HG02973 (cell line): ENCODE measurements around the gene IRF3.

Experiments used
- ATAC-seq: cut with Tn5 transposase; IDR thresholded peaks from one replicate; pipeline ENCODE4 v1.9.1; 2021; ENCODE audit warnings: moderate library complexity; ENCODE audit not compliant: unreplicated experiment

Gene IRF3

GRCh38 chr19:49672131-49672919, 6.7 kb upstream of the IRF3 start:
- no peak for ATAC-seq

GRCh38 chr19:49669516-49669915, 3.9 kb upstream of the IRF3 start:
- no peak for ATAC-seq

- no peak for ATAC-seq
Observed at GRCh38 chr19:49667473-49667872, 1.8 kb upstream of the IRF3 start.

GRCh38 chr19:49666120-49666444, 425 bp upstream of the IRF3 start:
- no peak for ATAC-seq

GRCh38 chr19:49665036-49665350, 664 bp downstream of the IRF3 start:
- no peak for ATAC-seq

DNA sequence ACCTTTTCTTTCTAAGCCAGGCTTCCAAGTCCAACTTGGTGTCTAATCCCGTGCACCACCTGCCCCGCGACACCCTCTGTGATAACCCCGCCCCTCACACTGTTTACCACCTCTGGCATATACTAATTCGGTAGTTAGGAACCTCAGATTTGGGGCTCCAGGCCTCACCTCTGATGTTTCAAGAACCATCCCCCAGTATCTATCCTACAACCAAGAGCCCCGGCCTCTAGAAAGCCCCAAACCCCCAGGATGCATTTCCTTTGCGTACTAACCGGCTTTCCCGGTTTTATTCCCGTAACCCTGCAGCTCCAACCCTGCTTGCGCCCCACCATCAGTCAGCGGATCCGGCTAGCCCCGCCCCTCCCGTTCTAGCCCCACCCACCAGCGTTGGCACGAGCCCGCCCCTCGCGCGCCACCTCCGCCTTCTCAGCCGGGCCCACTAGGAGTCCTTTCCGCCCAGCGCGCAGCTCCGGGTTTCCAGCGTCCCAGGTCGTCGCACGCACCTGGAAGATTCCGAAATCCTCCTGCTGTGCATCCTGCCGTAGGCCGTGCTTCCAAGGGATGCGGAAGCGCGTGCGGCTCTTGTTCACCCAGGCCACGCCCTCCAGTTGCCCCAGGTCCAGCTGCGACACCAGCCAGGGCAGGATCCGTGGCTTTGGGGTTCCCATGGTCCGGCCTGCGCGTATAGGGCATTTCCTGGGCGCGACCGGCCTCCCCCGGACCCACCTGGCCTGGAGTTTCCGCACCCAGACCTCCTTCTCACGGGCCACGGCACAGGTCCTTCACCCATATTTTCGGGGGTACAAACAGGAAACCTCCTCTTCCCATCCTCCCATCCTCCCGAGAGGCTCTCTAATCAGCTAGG, 1.3 kb downstream of the IRF3 start:
- ATAC-seq: no peak

DNA sequence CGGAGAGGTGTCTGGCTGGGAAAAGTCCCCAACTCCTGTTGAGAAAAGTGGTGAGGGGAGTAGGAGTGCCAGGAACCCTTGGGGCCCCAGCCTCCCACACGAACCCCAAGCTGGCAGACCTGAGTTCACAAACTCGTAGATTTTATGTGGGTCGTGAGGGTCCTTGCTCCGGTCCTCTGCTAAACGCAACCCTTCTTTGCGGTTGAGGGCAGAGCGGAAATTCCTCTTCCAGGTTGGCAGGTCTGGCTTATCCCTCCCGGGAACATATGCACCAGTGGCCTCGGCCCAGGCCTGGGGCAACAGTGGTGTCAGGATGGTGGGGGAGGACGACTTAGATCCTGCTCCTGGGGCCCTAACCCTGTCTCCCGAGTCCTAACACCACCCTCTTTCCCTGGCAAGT, 2.4 kb downstream of the IRF3 start:
- no peak for ATAC-seq

GRCh38 chr19:49662011-49662410, 3.6 kb downstream of the IRF3 start:
- no peak for ATAC-seq

DNA sequence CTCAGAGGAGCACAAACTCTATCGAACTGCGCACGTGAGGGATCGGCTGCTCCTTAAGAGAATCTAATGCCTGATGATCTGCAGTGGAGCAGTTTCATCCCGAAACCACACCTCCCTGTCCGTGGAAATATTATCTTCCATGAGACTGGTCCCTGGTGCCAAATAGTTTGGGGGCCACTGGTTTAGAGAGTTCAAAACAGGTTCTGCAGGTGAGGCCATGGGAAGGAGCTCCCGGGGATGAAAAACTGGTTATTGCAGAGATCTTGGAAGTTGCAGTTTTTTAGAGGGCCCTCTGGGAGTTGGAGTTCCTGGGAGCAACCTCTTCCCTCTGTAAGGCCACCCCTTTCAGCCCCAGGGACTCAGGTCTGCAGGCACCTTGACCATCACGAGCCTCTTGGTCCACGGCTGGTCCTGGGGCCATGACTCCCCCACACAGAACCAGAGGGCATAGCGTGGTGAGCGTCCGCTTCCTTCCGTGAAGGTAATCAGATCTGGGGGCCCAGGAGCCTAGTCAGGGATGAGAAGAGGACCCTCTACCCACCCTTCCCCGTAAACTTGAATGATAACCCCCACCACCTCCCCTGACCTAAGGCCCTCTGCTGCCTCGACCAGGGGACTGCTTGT, 5.2 kb downstream of the IRF3 start:
- ATAC-seq: no peak

DNA sequence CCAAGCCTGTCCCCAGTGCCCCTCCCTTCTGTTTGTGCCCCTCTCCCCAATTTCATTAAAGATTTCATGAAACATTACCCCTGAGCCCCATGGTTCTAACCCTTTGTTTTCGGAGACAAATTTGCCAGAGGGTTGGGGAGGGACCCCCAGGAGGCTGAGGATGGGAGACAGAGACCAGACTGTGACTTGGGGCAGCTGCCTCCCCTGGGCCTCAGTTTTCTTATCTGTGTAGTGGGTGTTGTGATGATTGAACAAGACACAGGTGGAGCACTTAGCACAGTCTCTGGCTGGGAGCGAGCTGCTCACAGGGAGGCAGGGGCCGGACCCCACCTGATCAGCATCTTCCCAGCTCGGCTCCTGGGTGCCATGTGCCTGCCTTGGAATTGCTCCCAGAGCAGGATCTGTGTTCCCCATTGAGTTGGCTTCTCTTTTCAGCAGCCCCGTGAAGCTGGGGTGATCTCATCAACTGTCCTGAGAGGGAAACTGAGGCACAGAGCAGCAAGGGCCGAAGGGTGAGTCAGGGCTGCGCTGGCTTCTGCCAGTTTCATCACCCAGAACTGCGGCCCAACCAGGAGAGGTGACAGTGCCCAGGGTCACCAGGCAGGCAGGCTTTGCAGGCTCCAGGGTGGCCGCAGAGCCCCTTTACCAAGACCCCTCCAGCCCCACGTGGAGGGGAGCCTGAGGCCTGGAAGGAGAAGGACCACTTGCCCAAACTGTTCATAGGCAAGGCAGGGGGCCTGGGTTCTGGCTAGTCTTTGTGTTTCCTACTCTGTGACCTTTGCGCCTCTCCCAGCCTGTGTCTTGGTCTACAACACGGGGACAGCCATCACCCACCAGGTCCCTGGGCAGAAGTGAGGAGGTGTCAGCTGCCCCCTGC, 6.9 kb downstream of the IRF3 start:
- no peak for ATAC-seq

- no peak for ATAC-seq
Observed at GRCh38 chr19:49658139-49658517, 7.5 kb downstream of the IRF3 start.

GRCh38 chr19:49657493-49658138, 8.0 kb downstream of the IRF3 start:
- ATAC-seq: no peak

DNA sequence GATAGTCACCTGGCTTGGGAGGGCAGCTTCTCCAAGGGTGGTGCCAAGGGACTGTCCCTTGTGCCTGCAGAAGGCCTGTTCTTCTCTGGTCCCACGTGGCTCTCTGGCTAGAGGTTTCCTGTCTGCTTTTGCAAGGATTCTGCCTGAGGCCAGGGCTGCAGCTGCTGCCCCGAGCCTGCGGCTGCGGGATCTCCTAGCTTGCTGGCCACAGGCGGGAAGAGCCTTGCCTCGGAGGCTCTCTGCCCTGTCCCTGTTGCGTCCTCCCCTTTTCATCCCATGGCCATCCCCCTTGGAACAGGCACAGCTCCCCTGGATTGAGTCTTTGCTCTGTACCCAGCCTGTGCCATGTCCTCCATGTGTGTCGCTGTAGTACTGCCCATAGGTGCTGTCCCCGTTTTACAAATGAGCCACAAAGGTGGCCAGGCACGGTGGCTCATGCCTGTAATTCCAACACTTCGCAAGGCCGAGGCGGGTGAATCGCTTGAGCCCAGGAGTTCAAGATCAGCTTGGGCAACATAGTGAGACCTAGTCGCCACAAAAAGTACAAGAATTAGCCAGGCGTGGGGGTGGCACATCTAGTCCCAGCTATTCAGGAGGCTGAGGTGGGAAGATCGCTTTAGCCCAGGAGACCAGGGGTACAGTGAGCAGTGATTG, 9.1 kb downstream of the IRF3 start:
- no peak for ATAC-seq

- no peak for ATAC-seq
Observed at GRCh38 chr19:49655570-49656455, 9.8 kb downstream of the IRF3 start.

DNA sequence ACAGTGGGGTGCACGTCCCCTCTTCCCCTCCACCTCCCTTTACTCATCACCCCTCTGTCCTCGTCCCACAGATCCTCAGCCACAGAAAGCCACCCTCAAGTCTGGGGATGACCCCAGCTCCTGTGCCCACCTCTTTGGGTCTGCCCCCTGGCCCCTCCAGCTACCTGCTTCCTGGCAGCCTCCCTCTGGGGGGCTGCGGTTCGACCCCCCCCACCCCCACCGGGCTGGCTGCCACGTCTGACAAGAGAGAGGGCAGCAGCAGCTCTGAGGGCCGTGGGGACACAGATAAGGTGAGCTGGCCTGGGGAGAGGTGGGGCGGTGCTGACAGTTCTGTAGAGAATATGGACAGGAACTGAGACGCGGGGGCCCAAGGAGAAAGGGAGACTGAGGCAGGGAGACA, 11.1 kb downstream of the IRF3 start:
- ATAC-seq: no peak

GRCh38 chr19:49653466-49653806, 12.2 kb downstream of the IRF3 start:
- ATAC-seq: no peak

GRCh38 chr19:49652551-49653465, 12.8 kb downstream of the IRF3 start:
- ATAC-seq: no peak

GRCh38 chr19:49651820-49652550, 13.7 kb downstream of the IRF3 start:
- no peak for ATAC-seq
